Kidney capillary endothelial cell (primary cell): ENCODE data around the gene ALDOA.

Source experiments
- DNase-seq: peaks from one replicate; pipeline ENCODE4 v3.0.0-alpha.2; 2018; ENCODE audit warnings: low spot score

ALDOA gene

GRCh38 chr16:30069611-30070462 lies 4.3 kb downstream of the ALDOA start:
- no peak for DNase-seq

DNA sequence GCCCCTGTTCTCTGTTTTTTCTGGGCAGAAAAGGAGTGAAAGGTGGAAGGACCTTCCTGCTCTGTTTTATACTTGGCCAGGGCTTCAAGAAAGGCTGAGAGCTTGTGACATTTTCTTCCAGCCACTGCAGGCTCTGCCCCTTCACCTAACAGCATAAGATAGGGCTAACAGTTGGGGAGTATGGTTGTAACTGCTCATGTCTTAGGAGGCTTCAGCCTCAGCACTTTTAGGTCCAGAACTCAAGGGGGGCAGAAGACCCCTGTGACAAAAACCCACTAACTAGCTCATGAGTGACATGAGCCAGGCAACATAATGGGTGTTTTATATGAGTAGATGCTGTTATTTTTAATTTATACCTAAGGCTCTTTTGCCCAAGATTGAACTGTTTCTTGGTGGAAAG lies 4.9 kb downstream of the ALDOA start:
- DNase-seq, result no peak

GRCh38 chr16:30075503-30076275 lies 10.1 kb downstream of the ALDOA start, which contains the start of gene PPP4C:
Gene PPP4C (plus strand): TSS chr16:30075994. CDS start chr16:30076378, 384 bp downstream.
- DNase-seq, result peak; percentile 83

DNA sequence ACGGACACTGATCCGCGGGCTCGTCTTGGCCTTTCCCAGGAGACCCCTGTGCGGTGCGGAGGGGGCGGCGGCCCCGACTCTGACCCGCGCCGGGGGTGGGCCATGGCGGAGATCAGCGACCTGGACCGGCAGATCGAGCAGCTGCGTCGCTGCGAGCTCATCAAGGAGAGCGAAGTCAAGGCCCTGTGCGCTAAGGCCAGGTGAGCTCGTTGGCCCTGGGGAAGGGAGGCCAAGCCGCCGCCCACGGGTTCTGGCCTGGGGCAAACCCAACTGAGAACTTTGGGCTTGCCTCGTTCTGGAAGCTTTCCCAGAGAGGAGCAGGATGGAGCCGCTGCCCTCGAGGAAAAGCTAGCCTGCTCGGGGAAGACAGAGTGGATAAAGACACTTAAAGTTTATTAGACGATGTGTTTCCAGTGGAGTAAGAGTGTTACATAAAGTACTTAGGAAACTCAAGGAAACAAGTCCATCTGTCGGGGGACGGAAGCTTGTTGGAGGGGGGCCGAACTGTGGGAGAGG lies 10.8 kb downstream of the ALDOA start:
- no peak for DNase-seq

DNA sequence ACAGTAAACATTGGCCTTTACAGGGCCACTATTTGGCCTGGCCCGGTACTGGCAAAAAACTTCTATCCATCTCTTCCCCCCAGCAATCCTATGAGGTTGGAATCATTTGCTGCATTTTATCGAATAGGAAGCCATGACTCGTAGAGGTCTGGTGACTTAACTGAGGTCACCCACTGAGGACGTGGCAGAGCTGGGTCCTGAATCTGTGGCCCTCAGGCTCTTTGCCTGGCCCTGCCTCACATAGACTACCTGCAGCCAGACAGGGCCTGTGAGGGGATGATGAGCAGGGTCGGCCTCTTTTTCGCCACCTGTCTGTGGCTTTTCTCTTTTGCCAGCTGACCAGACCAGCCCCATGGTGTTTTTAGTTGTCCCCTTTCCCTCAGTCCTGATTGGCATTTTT lies 12.1 kb downstream of the ALDOA start:
- peak; percentile 55 for DNase-seq

DNA sequence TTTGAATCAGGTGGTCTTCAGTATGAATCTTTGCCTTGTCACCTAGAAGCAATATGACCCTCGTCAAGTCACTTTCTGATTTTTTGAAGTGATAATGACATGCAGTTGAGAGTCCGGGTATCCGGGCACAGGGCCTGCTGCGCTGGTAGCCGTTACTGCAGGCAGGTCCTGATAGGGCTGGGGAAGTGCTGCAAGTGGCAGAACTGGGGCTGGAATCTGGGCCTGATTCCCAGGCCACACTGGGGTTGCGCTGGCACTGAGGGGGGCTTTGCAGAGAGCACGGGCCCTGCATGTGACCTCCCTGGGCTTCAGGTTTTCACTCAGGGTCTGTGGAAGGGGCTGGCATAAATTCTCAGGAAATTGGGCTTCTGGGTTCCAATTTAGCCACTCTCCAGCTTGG lies 13.2 kb downstream of the ALDOA start:
- DNase-seq, result no peak

DNA sequence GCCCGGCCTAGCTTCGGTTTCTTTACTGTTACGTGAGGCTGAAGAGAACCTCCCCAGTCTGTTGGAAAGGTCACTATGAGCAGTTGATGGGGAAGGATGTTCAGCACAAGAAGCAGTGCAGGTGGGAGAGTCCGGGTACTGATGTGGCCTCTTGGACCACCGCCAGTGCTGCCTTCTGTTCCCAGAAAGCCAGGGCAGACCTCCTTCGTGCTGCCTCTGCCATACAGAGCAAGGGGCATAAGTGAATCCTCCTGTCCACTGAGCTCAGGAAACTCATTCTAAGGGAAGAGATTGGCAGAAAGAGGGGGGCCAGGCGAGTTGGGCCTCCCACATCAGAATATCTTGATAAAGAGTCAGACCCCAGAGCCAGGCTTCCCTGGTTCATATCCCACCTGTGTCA lies 13.9 kb downstream of the ALDOA start:
- DNase-seq, result no peak

- no peak for DNase-seq
Measured at GRCh38 chr16:30082545-30083090, 17.1 kb downstream of the ALDOA start.

GRCh38 chr16:30083216-30084055 lies 17.9 kb downstream of the ALDOA start:
- no peak for DNase-seq

DNA sequence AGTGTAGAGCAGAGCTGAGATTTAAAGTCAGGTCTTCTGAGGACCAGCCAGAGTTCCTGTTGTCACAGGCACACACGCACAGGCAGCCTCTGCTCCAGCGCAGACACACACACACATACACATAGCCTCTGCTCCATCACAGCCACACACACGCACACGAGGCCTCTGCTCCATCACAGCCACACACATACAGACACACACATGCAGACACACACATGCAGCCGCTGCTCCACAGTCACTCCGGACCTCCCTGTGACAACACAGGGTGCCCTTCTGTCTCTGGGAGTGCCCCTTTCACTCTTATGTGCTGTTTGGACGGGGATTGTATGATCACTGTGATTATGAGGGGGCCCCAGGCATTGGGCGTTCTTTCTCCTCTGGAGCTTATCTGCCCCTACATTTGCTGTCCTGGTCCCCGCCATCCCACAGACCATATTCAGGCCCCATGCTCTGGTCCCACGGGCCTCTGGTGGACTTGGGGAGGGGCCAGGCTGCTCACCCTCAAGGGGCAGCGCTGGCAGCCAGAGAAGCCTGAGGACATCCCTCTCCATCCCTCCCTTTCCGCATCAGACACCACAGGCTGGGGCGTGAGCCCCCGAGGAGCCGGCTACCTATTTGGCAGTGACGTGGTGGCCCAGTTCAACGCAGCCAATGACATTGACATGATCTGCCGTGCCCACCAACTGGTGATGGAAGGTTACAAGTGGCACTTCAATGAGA lies 18.7 kb downstream of the ALDOA start:
- DNase-seq, result no peak

DNA sequence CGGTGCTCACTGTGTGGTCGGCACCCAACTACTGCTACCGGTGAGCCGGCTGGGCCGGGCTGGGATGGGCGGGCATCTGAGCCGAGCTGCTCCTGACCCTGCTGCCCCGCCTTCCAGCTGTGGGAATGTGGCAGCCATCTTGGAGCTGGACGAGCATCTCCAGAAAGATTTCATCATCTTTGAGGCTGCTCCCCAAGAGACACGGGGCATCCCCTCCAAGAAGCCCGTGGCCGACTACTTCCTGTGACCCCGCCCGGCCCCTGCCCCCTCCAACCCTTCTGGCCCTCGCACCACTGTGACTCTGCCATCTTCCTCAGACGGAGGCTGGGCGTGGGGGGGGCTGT lies 19.2 kb downstream of the ALDOA start:
- DNase-seq, result no peak

GRCh38 chr16:30085247-30085646 lies 19.7 kb downstream of the ALDOA start:
- no peak for DNase-seq

GRCh38 chr16:30085820-30086219 lies 20.3 kb downstream of the ALDOA start:
- no peak for DNase-seq

GRCh38 chr16:30086291-30087140 lies 21.0 kb downstream of the ALDOA start:
- DNase-seq, result no peak

- no peak for DNase-seq
Measured at GRCh38 chr16:30087181-30087898, 21.8 kb downstream of the ALDOA start.

DNA sequence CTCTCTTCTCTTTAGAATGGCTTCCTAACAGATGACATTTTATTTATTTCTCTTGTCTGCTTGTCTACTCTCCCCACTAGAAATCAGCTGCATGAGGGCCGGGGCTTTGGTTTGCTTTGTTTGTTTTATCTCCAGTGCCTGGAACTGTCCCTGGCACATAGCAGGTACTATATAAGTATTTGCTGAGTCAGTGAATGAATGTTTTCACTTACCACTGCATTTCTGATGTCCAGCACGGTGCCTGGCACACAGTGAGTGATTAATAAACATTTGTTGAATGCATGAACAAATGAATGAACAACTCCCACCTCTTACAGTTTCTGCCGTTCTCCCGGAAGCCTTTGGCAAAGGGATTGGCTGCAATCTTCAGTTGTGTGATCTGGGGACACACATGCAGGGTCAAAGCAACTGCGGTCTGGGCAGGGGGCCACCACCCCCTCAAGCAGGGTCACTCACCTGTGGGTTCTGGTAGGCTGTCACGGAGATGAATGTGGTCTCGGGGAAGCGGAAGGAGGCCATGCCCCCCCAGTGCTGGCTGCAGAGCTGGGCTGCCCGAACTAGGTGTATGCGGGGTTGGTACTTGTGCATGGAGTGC lies 22.8 kb downstream of the ALDOA start:
- DNase-seq, result no peak

DNA sequence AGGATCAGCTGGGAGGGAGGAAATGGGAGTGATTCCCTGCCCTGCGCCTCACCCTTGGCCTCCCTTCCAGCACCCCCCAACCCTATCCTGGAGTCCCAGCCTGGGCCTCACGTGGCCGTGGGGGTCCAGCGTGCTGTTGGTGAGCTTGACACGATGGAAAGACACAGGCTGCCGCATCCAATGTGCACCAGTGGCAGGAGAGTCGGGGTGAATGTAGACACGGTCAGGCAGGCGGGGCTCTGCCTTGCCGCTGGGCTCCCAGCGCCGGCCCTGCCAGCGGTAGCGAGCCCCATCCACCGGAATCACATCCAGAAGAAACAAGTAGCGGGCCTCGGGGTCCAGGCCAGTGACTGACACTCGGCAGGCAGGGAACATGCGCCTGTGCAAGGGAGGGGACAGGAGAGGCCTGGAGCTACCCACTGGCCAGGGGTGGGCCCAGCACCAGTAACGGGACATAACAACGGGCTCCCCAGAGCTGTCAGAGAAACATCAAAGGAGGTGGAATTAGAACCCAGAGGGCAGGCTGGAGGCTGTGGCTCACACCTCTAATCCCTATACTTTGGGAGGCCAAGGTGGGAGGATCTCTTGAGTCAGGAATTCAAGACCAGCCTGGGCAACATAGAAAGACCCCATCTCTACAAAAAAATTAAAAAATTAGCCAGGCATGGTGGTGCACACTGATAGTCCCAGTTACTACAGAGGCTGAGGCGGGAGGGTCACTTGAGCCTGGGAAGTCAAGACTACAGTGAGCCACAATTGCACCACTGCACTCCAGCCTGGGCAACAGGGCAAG lies 23.5 kb downstream of the ALDOA start:
- no peak for DNase-seq

DNA sequence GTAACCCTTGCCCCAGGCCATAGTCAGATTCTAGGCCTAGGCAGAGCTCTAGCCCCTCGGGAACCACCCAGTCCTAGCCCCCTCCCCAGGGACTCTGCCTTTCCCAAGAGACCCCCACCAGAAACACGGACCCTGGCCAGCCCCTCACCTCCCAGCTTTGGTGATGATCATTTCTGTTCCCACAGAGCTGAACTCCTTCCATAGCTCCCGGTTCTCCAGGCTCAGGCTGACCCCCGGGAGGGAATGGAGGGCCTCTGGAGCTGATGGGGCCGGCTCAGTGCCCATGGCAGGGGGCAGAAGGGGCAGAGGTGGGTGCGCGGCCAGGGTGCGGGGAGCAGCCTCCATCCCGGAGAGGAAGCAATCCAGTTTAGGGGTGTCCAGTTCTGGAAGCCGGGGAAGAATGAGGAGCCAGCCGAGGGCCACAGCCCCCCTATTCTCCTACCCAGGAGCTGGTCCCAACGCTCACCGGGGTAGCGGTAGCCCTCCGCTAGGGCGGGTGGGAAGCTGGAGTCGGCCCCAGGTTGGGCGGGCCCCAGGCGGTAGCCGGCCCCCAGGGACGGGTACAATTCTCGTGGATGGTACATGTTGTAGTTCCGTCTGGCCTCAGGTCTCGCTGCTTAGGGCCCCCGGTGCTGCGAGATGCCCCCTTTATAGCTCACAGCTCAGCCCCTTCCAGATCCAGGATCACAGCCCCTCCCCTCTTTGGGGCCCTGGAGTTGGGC lies 25.2 kb downstream of the ALDOA start:
- DNase-seq, result no peak
